HL-60 (cell line): ENCODE data around the gene NUP98.

Source experiments
- DNase-seq, 2 experiments: peaks; one replicate each; pipeline ENCODE4 v3.0.0-alpha.2; 2010 to 2020; ENCODE audit warnings: low read depth in 1 of 2, low spot score in 1 of 2
- H3K27ac ChIP-seq: fragments of 250-450 bp; sonication (Bioruptor Pico); replicated peaks from 2 replicates; pipeline ENCODE4 v1.5.1; 2020; ENCODE audit warnings: mild to moderate bottlenecking, moderate library complexity
- H3K27me3 ChIP-seq: fragments of 250-450 bp; sonication (Bioruptor Pico); 2 replicates; pipeline ENCODE4 v1.5.1; 2021; ENCODE audit warnings: mild to moderate bottlenecking, moderate library complexity; ENCODE audit not compliant: insufficient read depth, poor library complexity, severe bottlenecking
- H3K4me3 ChIP-seq: replicated peaks from 2 replicates; pipeline ENCODE4 v1.5.1; 2011; ENCODE audit warnings: mild to moderate bottlenecking, control low read depth, low read length; ENCODE audit not compliant: insufficient read depth
- GABPA ChIP-seq: IDR thresholded peaks from 2 replicates; pipeline ENCODE4 v1.6.1; 2012; ENCODE audit warnings: low read depth
- POLR2AphosphoS5 ChIP-seq: IDR thresholded peaks from 2 replicates; pipeline ENCODE4 v1.6.1; 2012; ENCODE audit warnings: low read depth
- REST ChIP-seq: IDR thresholded peaks from 2 replicates; pipeline ENCODE4 v1.6.1; 2012; ENCODE audit warnings: low read depth; ENCODE audit not compliant: insufficient replicate concordance
- SPI1 ChIP-seq: IDR thresholded peaks from 2 replicates; pipeline ENCODE4 v1.6.1; 2012; ENCODE audit warnings: low read depth, mild to moderate bottlenecking, borderline replicate concordance
- TF ChIP-seq, protein P1 (sequence below): IDR thresholded peaks from one replicate; pipeline ENCODE4 v1.5.1; 2011; ENCODE audit warnings: low read length, control low read depth, inconsistent platforms; ENCODE audit not compliant: insufficient read depth

Gene NUP98

GRCh38 chr11:3664032-3664630, 133.2 kb downstream of the NUP98 start:
- Histone ChIP-seq H3K27ac (no peak overlapping the region), H3K4me3 (no peak overlapping the region), H3K27me3 (no peaks in the 10 kb centered on the region)
- DNase-seq = no peak
- no peak for TF ChIP-seq REST
- TF ChIP-seq POLR2AphosphoS5 = no peak

- no peak for DNase-seq
- no peaks in the 10 kb centered on the region for H3K27me3 ChIP-seq
- H3K4me3 ChIP-seq = no peak overlapping the region
- TF ChIP-seq REST (no peak), GABPA (no peak)
- TF ChIP-seq, protein P1, sequence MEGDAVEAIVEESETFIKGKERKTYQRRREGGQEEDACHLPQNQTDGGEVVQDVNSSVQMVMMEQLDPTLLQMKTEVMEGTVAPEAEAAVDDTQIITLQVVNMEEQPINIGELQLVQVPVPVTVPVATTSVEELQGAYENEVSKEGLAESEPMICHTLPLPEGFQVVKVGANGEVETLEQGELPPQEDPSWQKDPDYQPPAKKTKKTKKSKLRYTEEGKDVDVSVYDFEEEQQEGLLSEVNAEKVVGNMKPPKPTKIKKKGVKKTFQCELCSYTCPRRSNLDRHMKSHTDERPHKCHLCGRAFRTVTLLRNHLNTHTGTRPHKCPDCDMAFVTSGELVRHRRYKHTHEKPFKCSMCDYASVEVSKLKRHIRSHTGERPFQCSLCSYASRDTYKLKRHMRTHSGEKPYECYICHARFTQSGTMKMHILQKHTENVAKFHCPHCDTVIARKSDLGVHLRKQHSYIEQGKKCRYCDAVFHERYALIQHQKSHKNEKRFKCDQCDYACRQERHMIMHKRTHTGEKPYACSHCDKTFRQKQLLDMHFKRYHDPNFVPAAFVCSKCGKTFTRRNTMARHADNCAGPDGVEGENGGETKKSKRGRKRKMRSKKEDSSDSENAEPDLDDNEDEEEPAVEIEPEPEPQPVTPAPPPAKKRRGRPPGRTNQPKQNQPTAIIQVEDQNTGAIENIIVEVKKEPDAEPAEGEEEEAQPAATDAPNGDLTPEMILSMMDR = no peak
- no peak overlapping the region for H3K27ac ChIP-seq
Measured at GRCh38 chr11:3662856-3663255, 134.5 kb downstream of the NUP98 start.

DNA sequence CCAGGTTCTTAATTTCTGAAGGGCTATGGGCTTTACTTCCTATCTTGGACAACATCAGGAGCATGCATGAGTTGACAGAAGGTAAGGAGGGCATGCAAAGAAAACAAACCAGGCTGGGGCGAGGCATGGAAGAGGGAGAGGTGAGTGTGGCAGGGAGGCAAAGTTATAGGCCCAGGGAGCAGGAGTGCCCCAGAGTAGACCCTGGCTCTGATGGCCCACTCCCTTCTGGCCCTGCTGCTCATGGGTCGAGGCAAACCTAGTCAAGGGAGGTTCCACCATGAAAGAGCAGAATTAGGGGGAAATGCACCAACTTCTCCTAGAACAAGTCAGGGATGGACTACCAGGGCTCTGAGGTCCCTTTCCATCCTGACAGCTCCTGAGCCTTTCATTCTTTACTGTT, 136.4 kb downstream of the NUP98 start:
- no peaks in the 10 kb centered on the region for H3K27me3 ChIP-seq
- DNase-seq = no peak
- TF ChIP-seq POLR2AphosphoS5 = no peak
- TF ChIP-seq GABPA = no peak
- no peak for TF ChIP-seq REST
- TF ChIP-seq, protein P1 = no peak
- no peak for TF ChIP-seq SPI1
- H3K27ac ChIP-seq = no peak overlapping the region
- no peak overlapping the region for H3K4me3 ChIP-seq
